GM18907 (cell line): ENCODE data around the gene GLG1.
"Not testable (repeated sequence)": the region's sequence is repeated elsewhere in the genome, so short reads cannot be mapped to it uniquely, and the experiment has no call there.

ENCODE experiments used
- ATAC-seq: cut with Tn5 transposase; IDR thresholded peaks from one replicate; pipeline ENCODE4 v1.9.1; 2021; ENCODE audit warnings: mild to moderate bottlenecking, moderate library complexity; ENCODE audit not compliant: unreplicated experiment

Gene GLG1

DNA sequence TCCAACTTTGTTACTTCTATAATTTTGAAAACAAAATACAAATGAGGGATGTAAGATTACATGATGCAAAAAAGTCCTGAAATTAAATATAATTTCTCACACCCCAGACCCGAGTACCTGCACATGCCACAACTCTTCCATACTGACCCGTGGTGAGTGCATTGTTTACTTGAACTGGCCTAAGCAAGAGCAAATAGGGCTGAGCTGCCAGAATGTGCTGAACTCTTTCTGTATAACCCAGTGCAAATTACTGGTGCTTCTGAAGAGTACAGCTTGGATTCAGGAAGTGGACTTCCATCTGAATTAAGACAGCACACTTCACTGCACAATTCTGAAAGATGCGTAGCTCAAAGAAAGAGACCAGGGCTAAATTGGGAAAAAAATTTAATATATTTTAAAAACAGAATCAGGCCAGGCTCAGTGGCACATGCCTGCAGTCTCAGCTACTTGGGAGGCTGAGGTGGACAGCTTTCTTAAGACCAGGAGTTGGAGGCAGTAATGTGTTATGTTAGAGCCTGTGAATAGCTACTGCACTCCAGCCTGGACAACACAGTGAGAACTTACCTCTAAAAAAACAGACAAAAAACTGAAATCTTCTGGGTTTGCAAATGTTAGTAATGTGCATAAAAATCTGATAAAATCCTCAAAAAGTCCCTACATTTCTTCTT is 63.9 kb downstream of the GLG1 start:
- ATAC-seq, result not testable (repeated sequence)

DNA sequence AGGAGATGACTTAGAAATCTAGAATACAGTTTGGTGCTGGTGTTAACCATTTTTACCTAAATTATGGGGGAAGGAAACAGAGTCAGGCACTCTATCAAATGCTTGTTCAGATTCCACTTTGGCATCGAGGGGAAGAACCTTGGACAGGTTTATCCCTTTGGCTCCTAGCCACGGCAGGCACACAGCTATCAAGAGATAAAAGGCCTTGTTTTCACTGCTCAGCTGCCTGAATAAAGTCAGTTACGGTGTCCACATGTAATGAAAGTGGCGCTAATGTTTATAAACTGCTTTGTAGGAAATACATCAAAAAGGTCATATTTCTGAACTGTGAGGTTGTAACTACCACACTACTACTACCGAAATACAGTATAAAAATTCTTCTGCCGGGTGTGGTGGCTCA is 66.3 kb downstream of the GLG1 start:
- ATAC-seq, result not testable (repeated sequence)

DNA sequence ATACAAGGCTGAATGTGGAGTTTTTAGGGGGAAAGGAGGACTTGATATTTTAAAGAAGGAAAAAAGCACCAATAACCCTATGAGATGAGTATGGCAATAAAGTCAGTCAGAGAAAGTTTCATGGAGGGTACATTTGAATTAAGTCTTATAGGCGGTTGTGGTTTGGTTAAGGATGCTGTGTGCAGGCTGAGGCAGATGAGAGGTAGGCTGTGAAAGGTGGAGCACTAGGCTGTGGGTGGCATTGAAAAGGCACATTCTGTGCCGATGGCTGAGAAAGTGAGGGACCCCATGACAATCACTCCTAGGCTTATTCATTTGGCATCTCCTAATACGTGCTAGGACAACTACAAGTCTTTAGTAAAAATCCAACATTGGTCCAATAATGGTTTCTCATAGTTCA is 68.1 kb downstream of the GLG1 start:
- ATAC-seq, result not testable (repeated sequence)

- ATAC-seq, result not testable (repeated sequence)
These were observed 69.2 kb downstream of the GLG1 start for GRCh38 chr16:74537746-74538145.

DNA sequence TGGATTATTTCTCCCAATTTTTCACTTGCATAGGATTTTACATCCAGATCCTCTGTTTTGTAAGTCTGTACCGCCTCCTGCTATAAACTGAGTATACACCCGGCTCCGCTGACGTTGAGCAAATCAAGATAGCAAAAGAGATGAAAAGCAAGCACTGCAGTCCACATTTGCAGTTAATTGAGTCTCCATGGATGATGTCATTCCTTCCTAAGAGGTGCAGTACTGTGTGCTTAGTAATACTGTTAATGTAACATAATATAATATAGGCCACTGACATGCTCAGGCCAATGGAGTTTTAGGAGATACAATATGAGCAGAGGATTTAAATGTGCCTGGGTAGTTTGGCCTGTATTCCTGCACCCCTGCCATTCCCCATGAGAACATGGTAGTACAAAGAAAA is 72.3 kb downstream of the GLG1 start:
- ATAC-seq, result not testable (repeated sequence)

DNA sequence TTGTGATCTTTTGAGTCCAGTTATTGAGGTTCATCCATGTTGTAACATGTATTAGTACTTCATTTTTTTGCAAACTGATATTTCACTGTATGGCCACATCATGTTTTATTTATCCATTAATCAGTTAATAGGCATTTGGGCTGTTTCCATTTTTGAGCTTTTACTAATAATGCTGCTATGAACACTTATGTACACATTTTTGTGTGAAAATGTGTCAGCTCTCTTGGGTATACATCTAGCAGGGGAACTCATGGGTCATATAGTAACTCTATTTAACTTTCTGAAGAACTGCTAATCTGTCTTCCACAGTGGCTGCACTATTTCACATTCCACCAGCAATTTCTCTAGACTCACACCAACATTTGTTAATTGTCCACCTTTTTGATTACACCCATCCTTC is 82.0 kb downstream of the GLG1 start:
- no peak for ATAC-seq

GRCh38 chr16:74524117-74524516 is 82.8 kb downstream of the GLG1 start:
- ATAC-seq, result no peak

GRCh38 chr16:74523706-74524105 is 83.2 kb downstream of the GLG1 start:
- not testable (repeated sequence) for ATAC-seq

- ATAC-seq, result no peak
These were observed 84.8 kb downstream of the GLG1 start for GRCh38 chr16:74522160-74522559.

DNA sequence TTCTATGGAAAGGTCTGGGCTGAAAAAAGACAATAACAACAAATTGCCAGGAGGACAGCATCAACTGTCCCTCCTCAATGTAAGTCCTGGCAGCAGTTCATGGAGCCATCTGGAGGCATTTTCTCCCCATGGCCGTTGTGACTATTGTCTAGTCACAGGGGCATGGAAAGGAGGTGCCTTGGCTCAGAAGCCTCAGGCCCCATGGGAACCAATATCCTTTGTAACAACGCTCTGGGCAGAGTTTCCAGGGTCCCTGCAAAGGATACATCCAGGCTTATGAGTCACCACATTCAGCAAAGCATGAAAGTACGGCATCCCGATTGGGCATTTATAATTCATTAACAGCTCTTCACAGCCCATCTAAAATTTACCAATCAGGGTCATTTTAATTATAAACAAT is 85.2 kb downstream of the GLG1 start:
- ATAC-seq, result no peak

- not testable (repeated sequence) for ATAC-seq
These were observed 88.0 kb downstream of the GLG1 start for GRCh38 chr16:74518934-74519333.

DNA sequence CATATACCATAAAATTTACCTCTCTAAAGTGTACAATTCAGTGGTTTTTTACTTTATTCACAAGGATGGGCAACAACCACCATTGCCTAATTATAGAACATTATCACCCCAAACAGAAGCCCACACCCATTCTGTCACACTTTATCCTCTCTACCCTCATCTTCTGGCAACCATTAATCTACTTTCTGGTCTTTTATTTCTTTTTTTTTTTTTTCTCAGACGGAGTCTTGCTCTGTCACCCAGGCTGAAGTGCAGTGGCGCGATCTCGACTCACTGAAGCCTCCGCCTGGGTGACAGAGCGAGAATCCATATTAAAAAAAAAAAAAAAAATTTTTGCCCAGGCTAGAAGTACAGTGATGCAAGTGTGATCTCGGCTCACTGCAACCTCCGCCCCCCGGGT is 95.0 kb downstream of the GLG1 start:
- no peak for ATAC-seq

- ATAC-seq, result no peak
These were observed 101.9 kb downstream of the GLG1 start for GRCh38 chr16:74505011-74505410.

DNA sequence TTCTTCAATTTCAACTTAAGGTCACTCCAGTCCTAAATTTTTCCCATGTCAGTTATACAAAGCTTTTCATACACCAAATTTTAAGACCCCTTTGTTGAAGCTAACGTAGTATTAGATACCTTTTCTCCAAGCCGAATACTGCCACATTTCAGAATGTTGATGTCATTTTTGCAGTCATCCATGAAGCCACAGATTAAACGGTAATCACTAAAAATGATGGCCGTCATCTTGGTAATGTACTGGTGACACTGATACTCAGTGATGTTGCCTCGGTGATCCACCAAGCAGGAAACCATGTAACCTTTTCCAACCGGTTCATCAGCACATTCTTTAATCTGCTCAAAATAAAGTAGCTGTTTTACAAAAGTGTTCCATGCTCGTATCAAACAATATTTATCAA is 103.5 kb downstream of the GLG1 start:
- no peak for ATAC-seq

DNA sequence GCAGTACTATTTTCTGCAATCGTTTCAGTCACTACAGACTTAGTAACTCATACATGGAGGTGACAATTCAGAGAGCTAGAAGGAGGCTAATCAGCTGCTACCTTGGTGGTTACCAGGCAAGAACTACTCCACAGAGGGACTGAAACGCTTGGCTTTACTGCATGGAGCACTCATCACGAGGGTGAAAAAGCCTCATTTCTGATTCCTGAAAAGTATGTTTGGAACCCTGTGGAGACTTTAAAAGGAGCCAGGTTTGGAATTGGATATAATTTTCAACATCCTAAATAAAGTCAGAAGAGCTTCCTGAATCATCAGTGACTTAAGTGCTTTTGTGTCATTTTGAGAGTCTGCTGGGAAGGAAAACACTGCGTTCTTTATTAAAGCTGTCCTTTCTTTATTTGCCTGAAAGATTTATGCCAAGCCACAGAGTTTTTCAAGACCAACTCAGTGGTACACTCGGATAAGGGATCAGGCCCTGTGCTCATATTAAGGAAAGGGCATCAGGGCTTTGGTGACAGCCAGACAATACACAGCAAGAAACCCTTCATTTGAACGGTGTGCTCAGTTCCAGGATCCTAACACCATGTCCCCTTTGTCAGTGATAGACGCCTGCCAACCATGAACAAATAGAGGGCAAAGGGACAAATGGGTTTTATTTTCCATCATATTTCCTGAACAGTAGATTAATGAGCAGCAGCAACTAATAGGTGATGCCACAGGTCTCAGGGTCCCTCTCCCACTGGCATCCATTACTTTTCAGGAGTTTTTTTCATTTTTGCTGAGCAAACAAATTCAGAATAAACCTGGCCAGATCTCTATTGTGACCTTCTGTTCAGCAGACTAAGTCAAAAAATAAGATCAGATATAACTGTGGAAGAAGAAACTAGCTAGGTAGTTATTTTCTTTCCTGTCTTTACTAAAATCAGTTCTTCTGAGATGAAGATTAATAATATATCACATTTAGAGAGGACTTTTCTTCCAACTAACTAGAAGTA is 105.1 kb downstream of the GLG1 start:
- no peak for ATAC-seq

DNA sequence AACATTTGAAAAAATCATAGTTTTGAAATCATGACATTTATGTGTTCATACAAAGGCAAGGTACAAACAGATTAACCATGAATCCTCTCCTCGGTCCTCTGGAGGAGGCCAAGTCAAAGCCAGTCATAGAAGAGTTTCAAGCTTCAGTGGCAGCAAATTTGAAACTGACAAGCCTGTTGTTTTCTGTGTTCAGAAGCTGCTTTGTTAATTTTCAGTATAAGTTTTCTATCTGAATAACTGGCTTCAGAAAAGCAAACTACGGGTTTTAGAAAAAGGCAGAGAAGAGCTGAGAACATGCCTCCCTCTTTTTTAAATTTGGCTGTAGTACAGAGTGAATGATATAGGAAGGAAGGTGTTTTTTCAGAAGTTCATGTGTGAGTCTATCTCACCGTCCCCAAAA is 106.0 kb downstream of the GLG1 start:
- ATAC-seq, result no peak

- ATAC-seq, result no peak
These were observed 107.8 kb downstream of the GLG1 start for GRCh38 chr16:74499114-74499513.

DNA sequence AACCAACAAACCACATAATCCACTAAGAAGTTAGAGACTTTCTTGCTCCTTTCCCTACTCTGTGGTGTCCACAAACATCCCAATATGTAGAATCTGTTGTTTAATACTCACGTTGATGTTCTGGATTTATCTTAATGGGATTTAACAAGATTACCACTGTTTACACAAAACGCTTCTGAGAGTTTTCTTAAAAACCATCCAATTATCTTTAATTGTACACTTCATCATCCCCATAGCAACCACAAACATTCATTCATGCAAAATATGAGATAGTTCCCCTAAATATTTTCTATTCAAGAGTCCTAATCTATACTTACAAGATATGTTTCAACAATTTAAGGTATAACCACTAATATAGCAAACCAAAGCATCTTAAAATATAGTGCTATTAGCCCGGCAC is 109.2 kb downstream of the GLG1 start:
- ATAC-seq, result no peak

GRCh38 chr16:74496054-74496453 is 110.9 kb downstream of the GLG1 start:
- no peak for ATAC-seq

DNA sequence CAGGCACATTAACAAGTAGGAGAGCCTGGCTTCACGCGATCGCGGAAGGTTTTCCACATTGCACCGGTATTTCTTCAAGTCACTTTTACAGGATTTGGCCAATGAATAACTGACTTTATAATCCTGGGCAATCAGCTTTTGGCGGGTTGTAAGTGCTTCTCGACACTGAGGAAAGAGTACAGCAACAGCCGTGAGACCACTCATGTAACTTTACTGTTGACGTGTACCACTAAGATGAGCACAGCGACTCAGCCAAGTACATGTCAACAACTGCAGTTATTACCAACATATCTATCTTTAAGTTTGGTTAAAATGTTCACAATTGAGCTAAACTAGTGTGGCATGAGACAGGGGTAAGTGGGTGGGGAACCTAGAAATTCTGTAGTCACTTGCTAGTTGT is 113.9 kb downstream of the GLG1 start:
- ATAC-seq, result no peak

DNA sequence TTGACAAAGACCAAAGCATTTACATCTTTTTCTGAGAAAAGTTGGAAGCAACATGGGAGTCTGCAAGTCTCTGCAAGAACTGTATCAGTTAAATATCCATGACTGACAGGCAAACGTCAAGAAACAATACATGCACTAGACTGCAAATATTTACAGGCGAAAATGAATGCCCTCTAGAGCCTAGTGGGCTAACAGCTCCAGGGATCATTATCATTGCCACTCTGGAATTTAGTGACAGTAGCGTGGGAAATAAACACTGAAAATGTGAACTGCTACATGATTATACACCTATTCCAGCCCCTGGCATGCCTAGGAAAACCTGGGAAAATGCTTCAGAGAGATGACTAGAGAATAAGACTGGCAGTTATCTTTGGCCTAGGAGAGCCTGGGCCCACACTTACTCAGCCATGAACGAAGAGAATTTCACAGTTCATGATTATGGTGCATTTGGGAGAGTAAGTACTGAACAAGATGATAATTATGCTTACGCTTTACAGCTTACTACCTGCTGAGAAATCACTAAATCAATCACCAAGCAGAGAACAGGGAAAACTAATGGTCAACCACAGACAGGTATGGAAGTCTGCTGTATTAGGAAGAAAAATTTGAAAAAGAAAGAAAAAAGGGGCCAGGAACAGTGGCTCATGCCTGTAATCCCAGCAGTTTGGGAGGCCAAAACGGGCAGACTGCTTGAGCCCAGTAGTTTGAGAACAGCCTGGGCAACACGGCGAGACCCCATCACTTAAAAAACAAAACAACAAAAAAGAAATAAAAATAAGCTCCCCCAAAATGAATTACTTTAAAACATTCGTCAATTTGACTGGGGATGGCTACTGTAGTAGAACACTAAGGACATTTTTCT is 119.0 kb downstream of the GLG1 start:
- ATAC-seq, result no peak
